CD4-positive, CD25-positive, alpha-beta regulatory T cell (primary cell): Measurements from ENCODE around the gene DYNC2H1. TPM values are rescaled to one million over a fixed set of nuclear protein-coding genes. Genes with fewer than 3 reads are reported as not detected.

ENCODE experiments used
- ATAC-seq, 2 donors: fragments of 150-1000 bp; cut with Tn5 transposase; one replicate each; pipeline ENCODE4 v1.10.0; 2021; ENCODE audit warnings: low read depth in 2 of 2, moderate number of reproducible peaks in 2 of 2, moderate library complexity in 1 of 2
- DNase-seq, 3 donors: peaks; one replicate each; pipeline versions ENCODE4 v3.0.0 to v3.0.0-alpha.2; 2012 to 2022; ENCODE audit warnings: mixed read lengths in 1 of 3
- H3K27ac ChIP-seq: one replicate; pipeline ENCODE4 v1.7.0; 2013; ENCODE audit warnings: mild to moderate bottlenecking, low read length; ENCODE audit not compliant: insufficient read depth, poor library complexity, severe bottlenecking
- H3K27me3 ChIP-seq: one replicate; pipeline ENCODE4 v1.7.0; 2013; ENCODE audit warnings: low read length; ENCODE audit not compliant: control insufficient read depth, insufficient read depth
- H3K36me3 ChIP-seq: one replicate; pipeline ENCODE4 v1.7.0; 2013; ENCODE audit warnings: mild to moderate bottlenecking, low read length, moderate library complexity; ENCODE audit not compliant: control insufficient read depth, insufficient read depth
- H3K4me1 ChIP-seq: 2 replicates; pipeline ENCODE4 v1.7.0; 2013; ENCODE audit warnings: mild to moderate bottlenecking, low read length; ENCODE audit not compliant: insufficient read depth, control insufficient read depth, poor library complexity, severe bottlenecking
- H3K4me3 ChIP-seq: one replicate; pipeline ENCODE4 v1.7.0; 2013; ENCODE audit warnings: low read depth, mild to moderate bottlenecking, low read length, moderate library complexity
- H3K9me3 ChIP-seq, 2 experiments: 1 replicate in 1 of 2; 2 replicates in 1 of 2; pipeline ENCODE4 v1.7.0; 2013; ENCODE audit warnings: low read length in 2 of 2, mild to moderate bottlenecking in 1 of 2, moderate library complexity in 1 of 2; ENCODE audit not compliant: control insufficient read depth in 2 of 2
- H3K27ac Mint-ChIP-seq, 3 donors: one replicate each; pipeline ENCODE4 v1.8.0; 2020 to 2022; ENCODE audit warnings: mild to moderate bottlenecking in 3 of 3, mixed read lengths in 3 of 3, moderate library complexity in 2 of 3
- H3K27me3 Mint-ChIP-seq: one replicate; pipeline ENCODE4 v1.8.0; 2022; ENCODE audit warnings: mild to moderate bottlenecking, mixed read lengths
- H3K36me3 Mint-ChIP-seq: one replicate; pipeline ENCODE4 v1.8.0; 2020; ENCODE audit warnings: mixed read lengths
- H3K4me1 Mint-ChIP-seq, 4 donors: one replicate each; pipeline ENCODE4 v1.8.0; 2020 to 2022; ENCODE audit warnings: mixed read lengths in 4 of 4, mild to moderate bottlenecking in 1 of 4
- H3K4me3 Mint-ChIP-seq, 4 donors: one replicate each; pipeline ENCODE4 v1.8.0; 2020 to 2022; ENCODE audit warnings: mild to moderate bottlenecking in 4 of 4, mixed read lengths in 4 of 4, moderate library complexity in 3 of 4
- H3K9me3 Mint-ChIP-seq, 7 donors: one replicate each; pipeline ENCODE4 v1.8.0; 2020 to 2022; ENCODE audit warnings: mixed read lengths in 7 of 7, mild to moderate bottlenecking in 3 of 7, moderate library complexity in 2 of 7
- polyA plus RNA-seq, 4 donors: library from polyadenylated mRNA; unstranded; fragments of 300-500 nt; fragmentation: Illumina TruSeq; gene quantifications; one replicate each; pipeline ENCODE4 v1.2.3, GENCODE V29; 2021
- total RNA-seq: library from RNA; stranded (reverse); gene quantifications from one replicate; pipeline ENCODE4 v1.2.3, GENCODE V29; 2022

DYNC2H1 gene
- total and polyA plus RNA-seq, 5 donors from 2014 or later: 0.10 to 1.8 (median 0.18) TPM

- Mint-ChIP-seq H3K27me3 (no peaks in the 10 kb centered on the region), H3K4me3 (no peak overlapping the region), H3K36me3 (no peaks in the 10 kb centered on the region), H3K4me1 (no peaks in the 10 kb centered on the region), H3K9me3 (peaks cover 0 to 1% (median 0%) of the 10 kb centered on the region in 7 donors), H3K27ac (no peak overlapping the region)
- Histone ChIP-seq H3K27ac (no peak overlapping the region), H3K36me3 (no peaks in the 10 kb centered on the region), H3K27me3 (no peaks in the 10 kb centered on the region), H3K9me3 (no peaks in the 10 kb centered on the region), H3K4me1 (no peaks in the 10 kb centered on the region), H3K4me3 (no peak overlapping the region)
- ATAC-seq: no peak
- no peak for DNase-seq
Observed at GRCh38 chr11:103407641-103408040, 298.4 kb downstream of the DYNC2H1 start.

GRCh38 chr11:103413266-103413888, 304.2 kb downstream of the DYNC2H1 start:
- Mint-ChIP-seq H3K27me3 (no peaks in the 10 kb centered on the region), H3K27ac (no peak overlapping the region), H3K36me3 (no peaks in the 10 kb centered on the region), H3K4me1 (no peaks in the 10 kb centered on the region), H3K4me3 (no peak overlapping the region), H3K9me3 (peaks cover 0 to 12% (median 2%) of the 10 kb centered on the region in 7 donors)
- no peaks in the 10 kb centered on the region for H3K9me3 ChIP-seq
- no peaks in the 10 kb centered on the region for H3K27me3 ChIP-seq
- no peak for DNase-seq
- no peaks in the 10 kb centered on the region for H3K36me3 ChIP-seq
- no peak for ATAC-seq
- H3K4me1 ChIP-seq: no peaks in the 10 kb centered on the region
- no peak overlapping the region for H3K4me3 ChIP-seq
- no peak overlapping the region for H3K27ac ChIP-seq

GRCh38 chr11:103418014-103418413, 308.8 kb downstream of the DYNC2H1 start:
- Histone ChIP-seq H3K4me3 (no peak overlapping the region), H3K27me3 (no peaks in the 10 kb centered on the region), H3K27ac (no peak overlapping the region), H3K36me3 (no peaks in the 10 kb centered on the region), H3K9me3 (no peaks in the 10 kb centered on the region), H3K4me1 (no peaks in the 10 kb centered on the region)
- Mint-ChIP-seq H3K9me3 (peaks cover 0 to 20% (median 8%) of the 10 kb centered on the region in 7 donors), H3K27ac (no peak overlapping the region), H3K36me3 (no peaks in the 10 kb centered on the region), H3K4me3 (no peak overlapping the region), H3K4me1 (no peaks in the 10 kb centered on the region), H3K27me3 (no peaks in the 10 kb centered on the region)
- ATAC-seq (no peak), DNase-seq (no peak)

- H3K36me3 ChIP-seq: no peaks in the 10 kb centered on the region
- H3K36me3 Mint-ChIP-seq: no peaks in the 10 kb centered on the region
- no peaks in the 10 kb centered on the region for H3K27me3 Mint-ChIP-seq
- H3K9me3 ChIP-seq: no peaks in the 10 kb centered on the region
- ATAC-seq (no peak), DNase-seq (no peak)
- peaks cover 0 to 24% (median 4%) of the 10 kb centered on the region in 7 donors for H3K9me3 Mint-ChIP-seq
- H3K27ac Mint-ChIP-seq: no peak overlapping the region
- H3K27me3 ChIP-seq: no peaks in the 10 kb centered on the region
- H3K4me1 ChIP-seq: no peaks in the 10 kb centered on the region
- no peak overlapping the region for H3K4me3 ChIP-seq
- H3K4me3 Mint-ChIP-seq: no peak overlapping the region
- H3K4me1 Mint-ChIP-seq: no peaks in the 10 kb centered on the region
- no peak overlapping the region for H3K27ac ChIP-seq
Observed at GRCh38 chr11:103420593-103420992, 311.4 kb downstream of the DYNC2H1 start.

DNA sequence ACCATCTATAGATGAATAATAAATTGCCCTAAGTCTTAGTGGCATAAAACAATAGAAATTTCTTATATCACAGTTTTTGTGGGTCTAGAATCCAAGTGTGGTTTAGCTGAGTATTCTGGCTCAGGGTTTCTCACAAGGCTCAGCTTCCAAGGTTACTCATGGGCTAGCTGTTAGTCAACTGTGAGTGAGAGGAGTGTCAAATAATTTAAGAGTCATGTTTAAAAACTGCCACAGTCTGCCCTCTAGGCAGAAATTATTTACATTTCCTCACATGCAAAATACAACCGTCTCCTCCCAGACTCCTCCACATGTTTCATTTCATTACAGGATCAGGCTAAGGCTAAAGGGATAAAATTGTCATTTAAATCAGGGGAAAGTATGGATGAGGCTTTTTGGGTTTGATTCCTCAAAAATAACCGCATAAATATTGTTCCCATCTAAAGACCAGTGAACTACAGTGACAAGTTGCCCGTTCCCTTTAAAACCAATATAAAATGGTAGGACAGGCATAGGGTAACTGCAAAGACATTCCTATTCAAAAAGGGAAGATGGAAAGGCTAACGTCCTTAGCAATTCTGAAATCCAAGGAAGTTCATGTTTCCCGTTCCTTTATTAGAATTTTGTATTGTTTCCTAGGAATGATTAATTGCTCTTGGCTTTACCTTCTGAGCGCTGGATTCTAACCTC, 324.3 kb downstream of the DYNC2H1 start:
- H3K9me3 Mint-ChIP-seq: peaks cover 0 to 5% (median under 1%) of the 10 kb centered on the region in 7 donors
- H3K4me3 Mint-ChIP-seq: no peak overlapping the region
- H3K36me3 Mint-ChIP-seq: no peaks in the 10 kb centered on the region
- Histone ChIP-seq H3K9me3 (no peaks in the 10 kb centered on the region), H3K36me3 (no peaks in the 10 kb centered on the region), H3K4me3 (no peak overlapping the region), H3K27me3 (no peaks in the 10 kb centered on the region), H3K27ac (no peak overlapping the region), H3K4me1 (no peaks in the 10 kb centered on the region)
- H3K27me3 Mint-ChIP-seq: no peaks in the 10 kb centered on the region
- H3K27ac Mint-ChIP-seq: no peak overlapping the region
- DNase-seq: no peak
- no peaks in the 10 kb centered on the region for H3K4me1 Mint-ChIP-seq
- no peak for ATAC-seq

DNA sequence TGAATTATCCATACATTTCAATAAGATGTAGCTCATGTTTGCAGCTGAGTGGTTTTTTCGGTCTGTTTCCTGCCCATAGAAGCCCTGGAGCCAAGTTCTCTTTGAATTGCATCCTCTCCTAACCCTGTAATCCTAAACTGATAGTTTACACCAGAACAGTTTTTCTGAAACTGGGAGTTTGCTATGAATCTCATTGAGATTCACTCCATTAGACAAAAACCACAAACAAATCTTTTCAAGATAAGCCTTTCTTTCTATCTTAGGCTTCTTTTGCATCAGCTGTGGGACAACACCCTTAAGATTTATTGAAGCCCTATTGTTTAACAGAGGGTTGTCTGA, 324.8 kb downstream of the DYNC2H1 start:
- H3K36me3 Mint-ChIP-seq: no peaks in the 10 kb centered on the region
- no peaks in the 10 kb centered on the region for H3K27me3 Mint-ChIP-seq
- Histone ChIP-seq H3K36me3 (no peaks in the 10 kb centered on the region), H3K27me3 (no peaks in the 10 kb centered on the region), H3K27ac (no peak overlapping the region), H3K4me3 (no peak overlapping the region), H3K9me3 (no peaks in the 10 kb centered on the region), H3K4me1 (no peaks in the 10 kb centered on the region)
- DNase-seq (no peak), ATAC-seq (no peak)
- H3K27ac Mint-ChIP-seq: no peak overlapping the region
- H3K9me3 Mint-ChIP-seq: peaks cover 0 to 5% (median 0%) of the 10 kb centered on the region in 7 donors
- H3K4me3 Mint-ChIP-seq: no peak overlapping the region
- no peaks in the 10 kb centered on the region for H3K4me1 Mint-ChIP-seq

GRCh38 chr11:103436131-103436770, 327.0 kb downstream of the DYNC2H1 start:
- H3K27me3 Mint-ChIP-seq: no peaks in the 10 kb centered on the region
- no peak overlapping the region for H3K27ac Mint-ChIP-seq
- Histone ChIP-seq H3K9me3 (no peaks in the 10 kb centered on the region), H3K27ac (no peak overlapping the region), H3K4me3 (no peak overlapping the region), H3K36me3 (no peaks in the 10 kb centered on the region), H3K27me3 (no peaks in the 10 kb centered on the region), H3K4me1 (no peaks in the 10 kb centered on the region)
- no peak for DNase-seq
- no peak for ATAC-seq
- no peaks in the 10 kb centered on the region for H3K36me3 Mint-ChIP-seq
- no peaks in the 10 kb centered on the region for H3K4me1 Mint-ChIP-seq
- no peak overlapping the region for H3K4me3 Mint-ChIP-seq
- peaks cover 0 to 3% (median 0%) of the 10 kb centered on the region in 7 donors for H3K9me3 Mint-ChIP-seq
